ENCODE results near the gene OSCP1. TPM values are rescaled to one million over a fixed set of nuclear protein-coding genes. Genes with fewer than 3 reads are reported as not detected.

OSCP1 gene
- total RNA-seq, 1 experiment from 2014 or later = 5.5 TPM

- ATAC-seq (no peak), DNase-seq (ENCODE audit: low read depth, low spot score) (no peak)
- H3K4me1 ChIP-seq (ENCODE audit: control insufficient read depth, insufficient read depth, low read length) = no peaks in the 10 kb centered on the region
- TF ChIP-seq SIN3A (IDR thresholded peaks at IDR 0.05; ENCODE audit: borderline replicate concordance, insufficient read depth, low read depth, low read length) (no peak), REST (IDR thresholded peaks at IDR 0.05; ENCODE audit: insufficient read depth in 1 of 2, low read depth in 2 of 2, low read length in 1 of 2) (no peak), POLR2AphosphoS5 (IDR thresholded peaks at IDR 0.05; ENCODE audit: low read depth, low read length) (no peak), CTCF (IDR thresholded peaks at IDR 0.05) (no peak), TCF7L2 (IDR thresholded peaks at IDR 0.05; ENCODE audit: low read depth, low read length) (no peak)
- H3K27ac ChIP-seq (ENCODE audit: low read length) = no peak overlapping the region
- H3K27me3 ChIP-seq (ENCODE audit: control insufficient read depth, insufficient read depth, low read length) = no peaks in the 10 kb centered on the region
- no TSS peak for BruUV-seq (replicated peaks)
- ChIA-PET POLR2A (interaction anchor here (0.6 kb wide), 1 partner anchor 10 kb away, joined by 4 read pairs; no protein-coding TSS in a partner anchor), CTCF (interaction anchor here (0.7 kb wide), 2 partner anchors 130 to 167 kb away, joined by 3 read pairs; no protein-coding TSS in a partner anchor)
- H3K36me3 ChIP-seq (ENCODE audit: control insufficient read depth, insufficient read depth, low read length) = no peaks in the 10 kb centered on the region
- intact Hi-C loops (cut with micrococcal nuclease; ENCODE audit: unreplicated experiment) = no loop called here
- in situ Hi-C loops (cut with HindIII; ENCODE audit: low pct_unique_long_range_greater_than_20kb, low sequenced_read_pairs) = no loop called here
- H3K9me3 ChIP-seq (ENCODE audit: control insufficient read depth, insufficient read depth, low read depth, low read length) = no peaks in the 10 kb centered on the region
- H3K4me3 ChIP-seq (ENCODE audit: low read depth in 2 of 2, low read length in 2 of 2) = no peak overlapping the region
These were observed 26.7 kb upstream of the OSCP1 start for GRCh38 chr1:36476945-36477344.

GRCh38 chr1:36475910-36476604 is 25.8 kb upstream of the OSCP1 start:
- no peaks in the 10 kb centered on the region for H3K4me1 ChIP-seq (ENCODE audit: control insufficient read depth, insufficient read depth, low read length)
- in situ Hi-C loops (cut with HindIII; ENCODE audit: low pct_unique_long_range_greater_than_20kb, low sequenced_read_pairs) = no loop called here
- H3K36me3 ChIP-seq (ENCODE audit: control insufficient read depth, insufficient read depth, low read length) = no peaks in the 10 kb centered on the region
- no peaks in the 10 kb centered on the region for H3K27me3 ChIP-seq (ENCODE audit: control insufficient read depth, insufficient read depth, low read length)
- TF ChIP-seq CTCF (IDR thresholded peaks at IDR 0.05) (no peak), TCF7L2 (IDR thresholded peaks at IDR 0.05; ENCODE audit: low read depth, low read length) (no peak), POLR2AphosphoS5 (IDR thresholded peaks at IDR 0.05; ENCODE audit: low read depth, low read length) (no peak)
- no peaks in the 10 kb centered on the region for H3K9me3 ChIP-seq (ENCODE audit: control insufficient read depth, insufficient read depth, low read depth, low read length)
- no peak overlapping the region for H3K27ac ChIP-seq (ENCODE audit: low read length)
- ATAC-seq (no peak), DNase-seq (ENCODE audit: low read depth, low spot score) (no peak)
- ChIA-PET POLR2A (no interaction called here), CTCF (interaction anchor here (0.7 kb wide), 1 partner anchor 129 kb away, joined by 3 read pairs; no protein-coding TSS in a partner anchor)
- intact Hi-C loops (cut with micrococcal nuclease; ENCODE audit: unreplicated experiment) = no loop called here
- BruUV-seq (replicated peaks) = no TSS peak
- no peak overlapping the region for H3K4me3 ChIP-seq (ENCODE audit: low read depth in 2 of 2, low read length in 2 of 2)
